ENCODE data around the gene MCOLN1.

The MCOLN1 gene

GRCh38 chr19:7552781-7553180 lies 30.4 kb downstream of the MCOLN1 start:
- FAIRE-seq (no peak), DNase-seq (ENCODE audit: insufficient read length, low spot score) (no peak)
- TF ChIP-seq CTCF (IDR thresholded peaks at IDR 0.05; ENCODE audit: insufficient read depth, missing control alignments) = no peak

GRCh38 chr19:7554565-7554964 lies 32.1 kb downstream of the MCOLN1 start:
- DNase-seq (ENCODE audit: insufficient read length, low spot score) (no peak), FAIRE-seq (no peak)
- no peak for TF ChIP-seq CTCF (IDR thresholded peaks at IDR 0.05; ENCODE audit: insufficient read depth, missing control alignments)

GRCh38 chr19:7554990-7555864 lies 32.8 kb downstream of the MCOLN1 start:
- DNase-seq (ENCODE audit: insufficient read length, low spot score) = no peak
- no peak for FAIRE-seq

GRCh38 chr19:7556696-7557315 lies 34.4 kb downstream of the MCOLN1 start:
- no peak for FAIRE-seq
- no peak for TF ChIP-seq CTCF (IDR thresholded peaks at IDR 0.05; ENCODE audit: insufficient read depth, missing control alignments)

More at GRCh38 chr19:7554990-7555864, 32.8 kb downstream of the MCOLN1 start:
- no peak for TF ChIP-seq CTCF (IDR thresholded peaks at IDR 0.05; ENCODE audit: insufficient read depth, missing control alignments)

GRCh38 chr19:7558667-7559066 lies 36.2 kb downstream of the MCOLN1 start:
- FAIRE-seq (no peak), DNase-seq (ENCODE audit: insufficient read length, low spot score) (no peak)
- TF ChIP-seq CTCF (IDR thresholded peaks at IDR 0.05; ENCODE audit: insufficient read depth, missing control alignments) = no peak

More at GRCh38 chr19:7556696-7557315, 34.4 kb downstream of the MCOLN1 start:
- DNase-seq (ENCODE audit: insufficient read length, low spot score) = no peak

- DNase-seq (ENCODE audit: insufficient read length, low spot score) (no peak), FAIRE-seq (no peak)
- TF ChIP-seq CTCF (IDR thresholded peaks at IDR 0.05; ENCODE audit: insufficient read depth, missing control alignments) = no peak
These were observed 36.7 kb downstream of the MCOLN1 start for GRCh38 chr19:7559102-7559501.

GRCh38 chr19:7560255-7560654 lies 37.8 kb downstream of the MCOLN1 start:
- FAIRE-seq = no peak

More at GRCh38 chr19:7560255-7560654, 37.8 kb downstream of the MCOLN1 start:
- no peak for TF ChIP-seq CTCF (IDR thresholded peaks at IDR 0.05; ENCODE audit: insufficient read depth, missing control alignments)
- no peak for DNase-seq (ENCODE audit: insufficient read length, low spot score)

All from D721Med (cell line).